ENCODE data around the gene MAP7D3.
"Not testable (repeated sequence)": the region's sequence is repeated elsewhere in the genome, so short reads cannot be mapped to it uniquely, and the experiment has no call there.

The MAP7D3 gene

GRCh38 chrX:136251041-136251991, at the start of gene MAP7D3:
Gene MAP7D3 (minus strand): TSS chrX:136251400. CDS start chrX:136251358, 42 bp downstream.
- in situ Hi-C loops (cut with HindIII; ENCODE audit: low pct_ligation_motif_present, low pct_unique_long_range_greater_than_20kb, low sequenced_read_pairs), result no loop called here
- peak; percentile 46 for DNase-seq

- in situ Hi-C loops (cut with HindIII; ENCODE audit: low pct_ligation_motif_present, low pct_unique_long_range_greater_than_20kb, low sequenced_read_pairs); DNase-seq: not testable (repeated sequence)
Measured at GRCh38 chrX:136300721-136301120, 49.5 kb upstream of the MAP7D3 start, which contains the start of gene ADGRG4. Gene ADGRG4 (plus strand): TSS chrX:136300963. CDS start chrX:136308778, 7,815 bp downstream.

GRCh38 chrX:136295380-136295779, 44.2 kb upstream of the MAP7D3 start:
- in situ Hi-C loops (cut with HindIII; ENCODE audit: low pct_ligation_motif_present, low pct_unique_long_range_greater_than_20kb, low sequenced_read_pairs), result no loop called here
- no peak for DNase-seq

- in situ Hi-C loops (cut with HindIII; ENCODE audit: low pct_ligation_motif_present, low pct_unique_long_range_greater_than_20kb, low sequenced_read_pairs), result no loop called here
- no peak for DNase-seq
Measured at GRCh38 chrX:136292656-136293055, 41.5 kb upstream of the MAP7D3 start.

GRCh38 chrX:136291824-136292223, 40.6 kb upstream of the MAP7D3 start:
- no peak for DNase-seq
- in situ Hi-C loops (cut with HindIII; ENCODE audit: low pct_ligation_motif_present, low pct_unique_long_range_greater_than_20kb, low sequenced_read_pairs), result no loop called here

- DNase-seq; in situ Hi-C loops (cut with HindIII; ENCODE audit: low pct_ligation_motif_present, low pct_unique_long_range_greater_than_20kb, low sequenced_read_pairs): not testable (repeated sequence)
Measured at GRCh38 chrX:136286375-136286774, 35.2 kb upstream of the MAP7D3 start.

- DNase-seq, result no peak
- in situ Hi-C loops (cut with HindIII; ENCODE audit: low pct_ligation_motif_present, low pct_unique_long_range_greater_than_20kb, low sequenced_read_pairs), result no loop called here
Measured at GRCh38 chrX:136275553-136275952, 24.4 kb upstream of the MAP7D3 start.

- DNase-seq, result no peak
- in situ Hi-C loops (cut with HindIII; ENCODE audit: low pct_ligation_motif_present, low pct_unique_long_range_greater_than_20kb, low sequenced_read_pairs), result no loop called here
Measured at GRCh38 chrX:136273986-136274385, 22.8 kb upstream of the MAP7D3 start.

- in situ Hi-C loops (cut with HindIII; ENCODE audit: low pct_ligation_motif_present, low pct_unique_long_range_greater_than_20kb, low sequenced_read_pairs), result no loop called here
- peak; percentile 2 for DNase-seq
Measured at GRCh38 chrX:136272325-136272724, 21.1 kb upstream of the MAP7D3 start.

GRCh38 chrX:136271300-136271699, 20.1 kb upstream of the MAP7D3 start:
- DNase-seq, result no peak
- in situ Hi-C loops (cut with HindIII; ENCODE audit: low pct_ligation_motif_present, low pct_unique_long_range_greater_than_20kb, low sequenced_read_pairs), result no loop called here

GRCh38 chrX:136269921-136270320, 18.7 kb upstream of the MAP7D3 start:
- in situ Hi-C loops (cut with HindIII; ENCODE audit: low pct_ligation_motif_present, low pct_unique_long_range_greater_than_20kb, low sequenced_read_pairs), result no loop called here
- DNase-seq, result no peak

- peak; percentile 33 for DNase-seq
Measured at GRCh38 chrX:136268051-136269048, 17.1 kb upstream of the MAP7D3 start.

GRCh38 chrX:136266828-136267227, 15.6 kb upstream of the MAP7D3 start:
- in situ Hi-C loops (cut with HindIII; ENCODE audit: low pct_ligation_motif_present, low pct_unique_long_range_greater_than_20kb, low sequenced_read_pairs), result no loop called here
- no peak for DNase-seq

More at GRCh38 chrX:136268051-136269048, 17.1 kb upstream of the MAP7D3 start:
- in situ Hi-C loops (cut with HindIII; ENCODE audit: low pct_ligation_motif_present, low pct_unique_long_range_greater_than_20kb, low sequenced_read_pairs), result no loop called here

GRCh38 chrX:136262812-136263315, 11.7 kb upstream of the MAP7D3 start:
- DNase-seq, result no peak
- in situ Hi-C loops (cut with HindIII; ENCODE audit: low pct_ligation_motif_present, low pct_unique_long_range_greater_than_20kb, low sequenced_read_pairs), result no loop called here

- DNase-seq, result no peak
- in situ Hi-C loops (cut with HindIII; ENCODE audit: low pct_ligation_motif_present, low pct_unique_long_range_greater_than_20kb, low sequenced_read_pairs), result no loop called here
Measured at GRCh38 chrX:136262243-136262642, 11.0 kb upstream of the MAP7D3 start.

- in situ Hi-C loops (cut with HindIII; ENCODE audit: low pct_ligation_motif_present, low pct_unique_long_range_greater_than_20kb, low sequenced_read_pairs), result no loop called here
- DNase-seq, result no peak
Measured at GRCh38 chrX:136261321-136261720, 10.1 kb upstream of the MAP7D3 start.

- in situ Hi-C loops (cut with HindIII; ENCODE audit: low pct_ligation_motif_present, low pct_unique_long_range_greater_than_20kb, low sequenced_read_pairs), result no loop called here
- DNase-seq, result no peak
Measured at GRCh38 chrX:136260776-136261175, 9.6 kb upstream of the MAP7D3 start.

GRCh38 chrX:136259543-136259942, 8.3 kb upstream of the MAP7D3 start:
- DNase-seq, result no peak

GRCh38 chrX:136258951-136259350, 7.8 kb upstream of the MAP7D3 start:
- in situ Hi-C loops (cut with HindIII; ENCODE audit: low pct_ligation_motif_present, low pct_unique_long_range_greater_than_20kb, low sequenced_read_pairs), result no loop called here
- no peak for DNase-seq

More at GRCh38 chrX:136259543-136259942, 8.3 kb upstream of the MAP7D3 start:
- in situ Hi-C loops (cut with HindIII; ENCODE audit: low pct_ligation_motif_present, low pct_unique_long_range_greater_than_20kb, low sequenced_read_pairs), result no loop called here

Measured in ACHN (cell line).